K562 (cell line): ENCODE data around the gene RALGAPB. TPM values are rescaled to one million over a fixed set of nuclear protein-coding genes. Genes with fewer than 3 reads are reported as not detected.

Source experiments
- ATAC-seq: fragments of 200-7000 bp; cut with Tn5 transposase; 3 replicates; pipeline ENCODE4 v1.9.1; 2020; ENCODE audit warnings: moderate library complexity
- BruUV-seq: library from RNA; stranded (reverse); fragments of 400-500 nt; replicated peaks from 2 replicates; lab custom pipeline; 2021; lab: Mats Ljungman, UMichigan
- CTCF ChIA-PET: fragments of 300-600 bp; formaldehyde crosslinking; extraction: SDS; loops from one replicate; lab custom pipeline; 2021; ENCODE audit warnings: low intra/inter-chr PET ratio; lab: Yijun Ruan, JAX
- POLR2A ChIA-PET: fragments of 300-600, 350-650 bp; sonication (Branson Sonifier 250); formaldehyde crosslinking; extraction: SDS; loops from one replicate; lab custom pipeline; 2021; ENCODE audit warnings: antibody characterized with exemption, inconsistent platforms; lab: Yijun Ruan, JAX
- DNase-seq, 4 experiments: peaks; one replicate each; pipeline versions ENCODE4 v3.0.0 to v3.0.0-alpha.2; 2011 to 2018; ENCODE audit warnings: low spot score in 3 of 4, mixed read lengths in 3 of 4; ENCODE audit errors: extremely low read depth in 1 of 4
- FAIRE-seq: peaks from 2 replicates; lab custom pipeline; 2011; peaks lifted over from hg19 to GRCh38; lab: Jason Lieb, UNC
- H2AFZ ChIP-seq: 2 replicates; pipeline ENCODE4 v1.6.0; 2011; ENCODE audit warnings: low read depth, low read length, control low read depth, inconsistent platforms
- H3K27ac ChIP-seq: fragments of 200-600 bp; 3 replicates; pipeline ENCODE4 v1.8.0; 2011; ENCODE audit warnings: low read depth, mild to moderate bottlenecking, control low read depth, inconsistent platforms, low read length, moderate library complexity, mixed read lengths; ENCODE audit errors: extremely low read depth
- H3K27me3 ChIP-seq, 2 experiments: fragments of 300-600 bp in 1 of 2; 2 replicates in 1 of 2; 3 replicates in 1 of 2; pipeline versions ENCODE4 v1.6.0 to v1.8.0; 2011; ENCODE audit warnings: inconsistent platforms in 2 of 2, low read length in 2 of 2, mild to moderate bottlenecking in 1 of 2, mixed read lengths in 1 of 2, moderate library complexity in 1 of 2; ENCODE audit not compliant: control insufficient read depth in 2 of 2, insufficient read depth in 2 of 2
- H3K36me3 ChIP-seq: fragments of 300-600 bp; 3 replicates; pipeline ENCODE4 v1.8.0; 2011; ENCODE audit warnings: mild to moderate bottlenecking, low read length, inconsistent platforms; ENCODE audit not compliant: control insufficient read depth, insufficient read depth
- H3K4me1 ChIP-seq, 2 experiments: fragments of 200-600 bp in 1 of 2; replicated peaks in 1 of 2; 2 replicates in 1 of 2; 3 replicates in 1 of 2; pipeline versions ENCODE4 v1.5.1 to v1.8.0; 2011; ENCODE audit warnings: inconsistent platforms in 2 of 2, low read length in 2 of 2, mild to moderate bottlenecking in 1 of 2, mixed read lengths in 1 of 2, moderate library complexity in 1 of 2; ENCODE audit not compliant: control insufficient read depth in 2 of 2, insufficient read depth in 2 of 2
- H3K4me2 ChIP-seq: 2 replicates; pipeline ENCODE4 v1.6.1; 2011; ENCODE audit warnings: low read length, control low read depth, inconsistent platforms, mixed read lengths; ENCODE audit not compliant: insufficient read depth
- H3K4me3 ChIP-seq: fragments of 200-600 bp; sonication (generic), shearing (Covaris generic); 2 replicates; pipeline ENCODE4 v1.5.1; 2016; ENCODE audit warnings: control low read depth, inconsistent platforms
- H3K79me2 ChIP-seq: fragments of 200-600 bp; 3 replicates; pipeline ENCODE4 v1.8.0; 2011; ENCODE audit warnings: low read length, inconsistent platforms; ENCODE audit not compliant: control insufficient read depth, insufficient read depth
- H3K9ac ChIP-seq, 2 experiments: 2 replicates each; pipeline versions ENCODE4 v1.6.0 to v1.6.1; 2011; ENCODE audit warnings: low read depth in 2 of 2, low read length in 2 of 2, control low read depth in 1 of 2, inconsistent platforms in 1 of 2, mild to moderate bottlenecking in 1 of 2, mixed read lengths in 1 of 2; ENCODE audit not compliant: insufficient read depth in 1 of 2
- H3K9me1 ChIP-seq: one replicate; pipeline ENCODE4 v1.6.0; 2011; ENCODE audit warnings: inconsistent platforms, mild to moderate bottlenecking, low read length, moderate library complexity; ENCODE audit not compliant: control insufficient read depth, insufficient read depth
- H3K9me3 ChIP-seq: replicated peaks from 2 replicates; pipeline ENCODE4 v1.5.1; 2011; ENCODE audit warnings: low read depth, low read length, inconsistent platforms; ENCODE audit not compliant: control insufficient read depth, insufficient read depth
- H4K20me1 ChIP-seq: replicated peaks from 2 replicates; pipeline ENCODE4 v1.6.1; 2011; ENCODE audit warnings: low read length, inconsistent platforms, mixed read lengths; ENCODE audit not compliant: control insufficient read depth, insufficient read depth
- ARID1B ChIP-seq: fragments of 450-650 bp; IDR thresholded peaks from 2 replicates; pipeline ENCODE4 v1.6.1; 2016; ENCODE audit warnings: antibody characterized with exemption, mild to moderate bottlenecking, inconsistent platforms
- CHD2 ChIP-seq: IDR thresholded peaks from 2 replicates; pipeline ENCODE4 v1.6.1; 2011; ENCODE audit warnings: low read depth, low read length
- E2F3 ChIP-seq: fragments of 250-450 bp; sonication (Bioruptor Pico); IDR thresholded peaks from 2 replicates; pipeline ENCODE4 v1.4.0; 2020; ENCODE audit warnings: mild to moderate bottlenecking
- HDGF ChIP-seq: fragments of 450-650 bp; IDR thresholded peaks from 2 replicates; pipeline ENCODE4 v1.6.1; 2016
- HNRNPL ChIP-seq: fragments of 200-400 bp; formaldehyde crosslinking; IDR thresholded peaks from 2 replicates; pipeline ENCODE4 v1.6.1; 2017; ENCODE audit warnings: low read depth, mild to moderate bottlenecking, low read length
- KLF1 ChIP-seq: fragments of 450-650 bp; IDR thresholded peaks from 2 replicates; pipeline ENCODE4 v1.6.1; 2016; ENCODE audit warnings: missing genetic modification characterization, missing compliant biosample characterization
- L3MBTL2 ChIP-seq: fragments of 450-650 bp; IDR thresholded peaks from 2 replicates; pipeline ENCODE4 v1.6.1; 2016; ENCODE audit warnings: mild to moderate bottlenecking, moderate library complexity
- PHF21A ChIP-seq: fragments of 450-650 bp; IDR thresholded peaks from 2 replicates; pipeline ENCODE4 v1.6.1; 2017; ENCODE audit warnings: low read depth, borderline replicate concordance
- RCOR1 ChIP-seq, 2 experiments: IDR thresholded peaks; 2 replicates each; pipeline ENCODE4 v1.6.1; 2012; ENCODE audit warnings: low read depth in 2 of 2, low read length in 2 of 2, borderline replicate concordance in 1 of 2, improper control_type of control experiment in 1 of 2
- SMARCA4 ChIP-seq: fragments of 450-650 bp; IDR thresholded peaks from 2 replicates; pipeline ENCODE4 v1.6.1; 2016
- SRF ChIP-seq, 2 experiments: fragments of 250-450, 450-650 bp in 1 of 2; sonication (Bioruptor Pico) in 1 of 2; sonication (generic) in 1 of 2; formaldehyde crosslinking; IDR thresholded peaks; 2 replicates each; pipeline versions ENCODE4 v1.5.0 to v1.5.1; 2020 to 2022; ENCODE audit warnings: mild to moderate bottlenecking in 1 of 2, missing genetic modification reagents in 1 of 2
- YY1 ChIP-seq, 3 experiments: IDR thresholded peaks; 2 replicates each; pipeline ENCODE4 v1.6.1; 2011; ENCODE audit warnings: low read length in 2 of 3, mild to moderate bottlenecking in 2 of 3, moderate library complexity in 2 of 3, borderline replicate concordance in 1 of 3, control low read depth in 1 of 3, low read depth in 1 of 3; ENCODE audit not compliant: insufficient read depth in 3 of 3, insufficient replicate concordance in 2 of 3, control insufficient read depth in 1 of 3, insufficient read length in 1 of 3; ENCODE audit errors: extremely low read depth in 1 of 3
- ZNF165 ChIP-seq: fragments of 250-450 bp; sonication (Bioruptor Pico); IDR thresholded peaks from 2 replicates; pipeline ENCODE4 v1.4.0; 2020; ENCODE audit warnings: borderline replicate concordance
- ZNF311 ChIP-seq: fragments of 250-450 bp; sonication (Bioruptor Pico); IDR thresholded peaks from 2 replicates; pipeline ENCODE4 v1.4.0; 2020; ENCODE audit warnings: mild to moderate bottlenecking, moderate library complexity
- WGBS: fragments of 100-300 bp; shearing (Covaris generic); methylation state at CpG from one replicate; pipeline ENCODE4 v1.1.6; 2016; ENCODE audit warnings: low coverage, mixed read lengths; ENCODE audit not compliant: insufficient coverage; ENCODE audit errors: missing lambda C conversion rate; 5-methylcytosine and 5-hydroxymethylcytosine counted together
- in situ Hi-C: fragments of 300-500 bp; cut with MboI; formaldehyde crosslinking; loops from 4 replicates; pipeline ENCODE4 v1.15.0; 2018; ENCODE audit warnings: inconsistent platforms, mixed read lengths
- intact Hi-C: fragments of 100-400 bp; cut with micrococcal nuclease; formaldehyde crosslinking; loops from 2 replicates; pipeline ENCODE4 v1.14.2; 2022
- polyA plus RNA-seq, 8 experiments: library from polyadenylated mRNA; depleted of rRNA in 4 of 8; stranded (reverse) in 5 of 8; unstranded in 3 of 8; fragments of >200 nt; fragmentation: Nextera tagmentation in 2 of 8; fragmentation: Illumina TruSeq in 1 of 8; extraction: Ambion mirVana in 2 of 8; extraction: Trizol in 1 of 8; gene quantifications; 2 replicates each; pipeline versions ENCODE4 v1.2.1 to v1.2.3, GENCODE V29; 2011 to 2014; ENCODE audit warnings: inconsistent platforms in 1 of 8, missing spikeins in 1 of 8
- total RNA-seq, 7 experiments: library from RNA; depleted of rRNA in 6 of 7; stranded (reverse); fragments of >200 nt in 6 of 7; fragmentation: Illumina TruSeq in 2 of 7; extraction: Trizol in 2 of 7; gene quantifications; 2 replicates each; pipeline versions ENCODE4 v1.2.1 to v1.2.3, GENCODE V29; 2011 to 2021; ENCODE audit warnings: low replicate concordance in 1 of 7
- TF ChIP-seq, protein P1 (sequence below): sonication (generic); formaldehyde crosslinking; IDR thresholded peaks from 2 replicates; pipeline ENCODE4 v1.8.0; 2022; ENCODE audit warnings: mild to moderate bottlenecking, missing genetic modification reagents
- TF ChIP-seq, protein P2 (sequence below): IDR thresholded peaks from 2 replicates; pipeline ENCODE4 v1.6.1; 2016; ENCODE audit warnings: missing genetic modification characterization, missing compliant biosample characterization

Gene RALGAPB
- total and polyA plus RNA-seq, 9 of the 15 experiments (the other 6 are each of a cell fraction or from before 2014, with no cell fraction given): 4.3 to 25.6 (median 13.6) TPM

DNA sequence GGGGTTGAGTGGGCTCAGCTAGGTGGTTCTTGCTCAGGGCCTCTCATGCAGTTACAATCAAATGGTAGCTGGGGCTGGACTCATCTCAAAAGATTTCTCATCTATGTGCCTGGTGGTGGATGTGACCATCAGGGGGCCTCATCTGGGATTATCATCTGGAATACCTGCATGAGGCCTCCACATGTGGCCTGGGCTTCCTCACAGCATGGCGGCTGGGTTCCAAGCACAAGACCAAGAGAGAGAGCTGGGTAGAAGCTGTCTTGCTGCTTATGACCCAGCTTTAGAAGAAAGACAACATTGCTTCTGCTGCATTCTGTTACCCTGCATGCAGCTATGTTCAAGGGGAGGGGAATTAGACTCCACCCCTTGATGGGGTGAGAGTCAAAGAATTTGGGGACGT, 151.4 kb downstream of the RALGAPB start:
- H3K27ac ChIP-seq: no peak overlapping the region
- no peaks in the 10 kb centered on the region for H3K79me2 ChIP-seq
- ATAC-seq: no peak
- intact Hi-C loops: no loop called here
- in situ Hi-C loops: no loop called here
- ChIA-PET POLR2A (interaction anchor here (1.2 kb wide), 1 partner anchor 20 kb away, joined by 3 read pairs; no protein-coding TSS in a partner anchor), CTCF (no interaction called here)
- H3K9ac ChIP-seq: no peak overlapping the region
- no peaks in the 10 kb centered on the region for H4K20me1 ChIP-seq
- TF ChIP-seq ZNF311: no peak
- TF ChIP-seq PHF21A: no peak
- peak in 2 of 3 experiments; percentile 53 to 84 for TF ChIP-seq YY1 (IDR thresholded peaks at IDR 0.05; ENCODE audit: borderline replicate concordance in 1 of 3, control insufficient read depth in 1 of 3, extremely low read depth in 1 of 3, insufficient read depth in 3 of 3, insufficient read length in 1 of 3, insufficient replicate concordance in 2 of 3, low read depth in 1 of 3, low read length in 2 of 3)
- no peaks in the 10 kb centered on the region for H3K36me3 ChIP-seq
- peaks cover 27 to 36% of the 10 kb centered on the region in 2 experiments for H3K27me3 ChIP-seq
- no peak overlapping the region for H3K4me3 ChIP-seq
- H2AFZ ChIP-seq: no peak overlapping the region
- WGBS: 8% methylated on average over 2 of the region's 2 CpGs
- no peaks in the 10 kb centered on the region for H3K9me1 ChIP-seq
- H3K4me1 ChIP-seq: peaks cover 6 to 7% of the 10 kb centered on the region in 2 experiments; a peak in 4 of 5 replicates
- FAIRE-seq: no peak
- DNase-seq: no peak
- no peaks in the 10 kb centered on the region for H3K9me3 ChIP-seq
- no peak overlapping the region for H3K4me2 ChIP-seq
- BruUV-seq: no TSS peak

- H3K4me2 ChIP-seq: no peak overlapping the region
- H3K9me3 ChIP-seq: no peaks in the 10 kb centered on the region
- H4K20me1 ChIP-seq: no peaks in the 10 kb centered on the region
- POLR2A ChIA-PET: no interaction called here
- H3K9me1 ChIP-seq: no peaks in the 10 kb centered on the region
- peaks cover 9 to 19% of the 10 kb centered on the region in 2 experiments for H3K27me3 ChIP-seq
- no peak for FAIRE-seq
- intact Hi-C loops: no loop called here
- CTCF ChIA-PET: no interaction called here
- no peak overlapping the region for H3K27ac ChIP-seq
- H3K4me3 ChIP-seq: no peak overlapping the region
- H3K4me1 ChIP-seq: peaks cover 6 to 11% of the 10 kb centered on the region in 2 experiments; a peak in 4 of 5 replicates
- no TSS peak for BruUV-seq
- no peak for DNase-seq
- H3K36me3 ChIP-seq: no peaks in the 10 kb centered on the region
- H2AFZ ChIP-seq: no peak overlapping the region
- no peak for ATAC-seq
- no peaks in the 10 kb centered on the region for H3K79me2 ChIP-seq
- in situ Hi-C loops: no loop called here
- no peak overlapping the region for H3K9ac ChIP-seq
- TF ChIP-seq, protein P1, sequence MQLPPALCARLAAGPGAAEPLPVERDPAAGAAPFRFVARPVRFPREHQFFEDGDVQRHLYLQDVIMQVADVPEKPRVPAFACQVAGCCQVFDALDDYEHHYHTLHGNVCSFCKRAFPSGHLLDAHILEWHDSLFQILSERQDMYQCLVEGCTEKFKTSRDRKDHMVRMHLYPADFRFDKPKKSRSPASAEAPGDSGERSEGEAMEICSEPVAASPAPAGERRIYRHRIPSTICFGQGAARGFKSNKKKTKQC (CRISPR knock-in tag): no peak
- TF ChIP-seq RCOR1 (IDR thresholded peaks at IDR 0.05; ENCODE audit: borderline replicate concordance in 1 of 2, low read depth in 2 of 2, low read length in 2 of 2): no peak
- no peak for TF ChIP-seq KLF1 (tag)
- TF ChIP-seq, protein P2, sequence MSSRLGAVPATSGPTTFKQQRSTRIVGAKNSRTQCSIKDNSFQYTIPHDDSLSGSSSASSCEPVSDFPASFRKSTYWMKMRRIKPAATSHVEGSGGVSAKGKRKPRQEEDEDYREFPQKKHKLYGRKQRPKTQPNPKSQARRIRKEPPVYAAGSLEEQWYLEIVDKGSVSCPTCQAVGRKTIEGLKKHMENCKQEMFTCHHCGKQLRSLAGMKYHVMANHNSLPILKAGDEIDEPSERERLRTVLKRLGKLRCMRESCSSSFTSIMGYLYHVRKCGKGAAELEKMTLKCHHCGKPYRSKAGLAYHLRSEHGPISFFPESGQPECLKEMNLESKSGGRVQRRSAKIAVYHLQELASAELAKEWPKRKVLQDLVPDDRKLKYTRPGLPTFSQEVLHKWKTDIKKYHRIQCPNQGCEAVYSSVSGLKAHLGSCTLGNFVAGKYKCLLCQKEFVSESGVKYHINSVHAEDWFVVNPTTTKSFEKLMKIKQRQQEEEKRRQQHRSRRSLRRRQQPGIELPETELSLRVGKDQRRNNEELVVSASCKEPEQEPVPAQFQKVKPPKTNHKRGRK (tag): no peak
- TF ChIP-seq SRF (CRISPR knock-in tag; IDR thresholded peaks at IDR 0.05): no peak
- no peak for TF ChIP-seq CHD2
- no peak for TF ChIP-seq ZNF165 (CRISPR knock-in tag)
- TF ChIP-seq SMARCA4: no peak
- no peak for TF ChIP-seq HDGF
- TF ChIP-seq ARID1B: no peak
- no peak for TF ChIP-seq L3MBTL2
- no peak for TF ChIP-seq HNRNPL
- TF ChIP-seq E2F3 (CRISPR knock-in tag): no peak
These were observed 153.3 kb downstream of the RALGAPB start for GRCh38 chr20:38625896-38626295.
